CD4-positive, alpha-beta T cell treated with Interleukin-4 for 4 hours (primary cell): ENCODE results near the gene WDR91.
"Not testable (repeated sequence)": the region's sequence is repeated elsewhere in the genome, so short reads cannot be mapped to it uniquely, and the experiment has no call there.

ENCODE experiments used
- DNase-seq: peaks from one replicate; pipeline ENCODE4 v3.0.0-alpha.2; 2020

Gene WDR91

DNA sequence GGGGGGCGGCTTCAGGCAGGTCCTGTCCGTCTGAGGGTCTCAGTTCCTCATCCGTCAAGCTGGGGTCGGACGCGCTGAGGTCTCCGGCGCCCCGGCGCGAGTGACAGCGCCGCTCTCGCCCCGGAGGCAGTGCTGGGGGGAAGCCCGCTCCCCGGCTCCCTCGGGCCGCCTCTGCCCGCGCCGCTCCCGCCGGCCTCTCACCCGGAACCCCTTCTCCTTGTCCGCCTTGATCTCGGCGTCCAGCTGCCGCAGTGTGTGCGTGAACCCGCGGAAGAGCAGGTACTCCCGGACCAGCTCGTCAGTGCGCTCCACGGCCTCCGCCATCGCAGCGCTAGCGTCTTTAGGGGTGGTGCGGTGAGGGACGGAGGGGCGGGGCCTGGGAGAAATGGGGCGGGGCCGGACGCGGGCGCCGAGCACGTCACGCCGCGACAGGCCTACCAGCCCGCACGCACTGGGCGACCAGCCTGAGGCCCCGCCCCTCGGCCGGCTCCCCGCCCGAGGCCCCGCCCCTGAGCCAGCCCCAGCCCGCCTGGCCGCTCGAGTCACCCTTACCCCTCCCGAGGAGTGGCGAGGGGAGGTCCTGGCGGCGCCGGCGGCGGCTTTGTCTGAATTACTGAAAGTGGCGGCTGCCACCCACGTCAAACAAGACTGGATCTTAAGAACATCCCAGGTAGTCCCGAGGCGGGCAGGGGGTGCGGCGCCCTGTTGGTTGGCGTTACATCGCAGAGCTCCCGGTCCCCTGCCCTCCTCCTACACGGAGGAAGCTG is at the start of gene WDR91:
TSS of gene WDR91 (minus strand) at position 348 of the 767 bp plus-strand sequence. CDS start at position 324, 24 bp downstream.
- peak; percentile 95 for DNase-seq

DNA sequence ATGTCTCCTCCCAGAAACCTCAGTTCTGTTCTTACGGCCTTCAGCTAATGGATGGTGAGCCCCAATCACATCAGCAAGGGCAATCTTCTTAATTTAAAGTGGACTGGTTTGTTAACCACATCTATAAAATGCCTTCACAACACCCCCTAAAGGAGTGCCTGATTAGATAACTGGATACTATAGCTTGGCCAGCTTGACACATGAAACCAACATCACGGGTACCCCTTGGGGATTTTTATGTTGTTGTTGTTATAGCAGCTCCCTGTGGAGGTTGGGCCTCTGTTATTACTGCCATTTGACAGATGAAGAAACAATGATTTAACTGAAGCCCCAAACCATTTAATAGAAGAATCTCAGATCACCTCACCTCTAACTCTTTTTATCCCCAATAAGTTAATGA is 49.1 kb upstream of the WDR91 start:
- DNase-seq = no peak

GRCh38 chr7:135259702-135260101 is 48.4 kb upstream of the WDR91 start:
- DNase-seq = no peak

DNA sequence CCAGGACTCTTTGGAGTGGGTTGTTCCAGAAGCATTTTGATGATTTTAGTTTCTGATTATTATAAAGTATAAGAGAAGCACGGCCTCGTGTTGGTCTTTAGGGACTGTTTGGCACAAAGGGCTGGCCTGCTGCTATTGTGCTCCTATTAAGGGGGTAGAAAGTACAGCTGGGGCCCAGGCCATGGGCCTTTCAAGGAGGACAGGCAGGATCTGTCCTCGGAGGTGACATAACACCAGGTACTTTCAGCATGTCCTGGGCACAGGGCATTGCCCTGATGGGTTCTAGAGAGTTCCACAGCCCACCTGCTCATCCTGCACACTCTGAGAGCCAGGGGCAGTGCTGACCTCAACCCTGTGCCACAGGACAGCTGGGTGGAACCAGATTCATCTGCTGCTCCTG is 47.3 kb upstream of the WDR91 start:
- DNase-seq = no peak

- no peak for DNase-seq
These were observed 46.5 kb upstream of the WDR91 start for GRCh38 chr7:135257790-135258189.

GRCh38 chr7:135253851-135254771 is 42.8 kb upstream of the WDR91 start:
- peak; percentile 3 for DNase-seq

- DNase-seq = no peak
These were observed 40.4 kb upstream of the WDR91 start for GRCh38 chr7:135251496-135252391.

DNA sequence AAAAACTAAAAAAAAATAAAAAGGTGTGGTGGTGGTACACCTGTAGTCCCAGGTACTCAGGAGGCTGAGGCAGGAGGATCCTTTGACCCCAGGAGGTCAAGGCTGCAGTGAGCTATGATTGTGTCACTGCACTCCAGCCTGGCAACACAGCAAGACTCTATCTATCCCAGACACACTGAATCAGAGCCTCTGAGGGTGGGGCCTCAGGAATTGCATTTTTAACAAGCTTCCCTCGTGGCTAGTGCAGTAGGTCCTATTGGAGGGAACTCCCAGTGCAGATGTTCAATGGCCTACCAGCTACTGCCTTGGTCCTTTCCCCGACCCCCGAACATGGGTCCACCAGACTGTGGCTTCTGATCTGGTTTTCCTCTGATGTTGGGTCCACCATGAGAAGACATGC is 37.2 kb upstream of the WDR91 start:
- no peak for DNase-seq

DNA sequence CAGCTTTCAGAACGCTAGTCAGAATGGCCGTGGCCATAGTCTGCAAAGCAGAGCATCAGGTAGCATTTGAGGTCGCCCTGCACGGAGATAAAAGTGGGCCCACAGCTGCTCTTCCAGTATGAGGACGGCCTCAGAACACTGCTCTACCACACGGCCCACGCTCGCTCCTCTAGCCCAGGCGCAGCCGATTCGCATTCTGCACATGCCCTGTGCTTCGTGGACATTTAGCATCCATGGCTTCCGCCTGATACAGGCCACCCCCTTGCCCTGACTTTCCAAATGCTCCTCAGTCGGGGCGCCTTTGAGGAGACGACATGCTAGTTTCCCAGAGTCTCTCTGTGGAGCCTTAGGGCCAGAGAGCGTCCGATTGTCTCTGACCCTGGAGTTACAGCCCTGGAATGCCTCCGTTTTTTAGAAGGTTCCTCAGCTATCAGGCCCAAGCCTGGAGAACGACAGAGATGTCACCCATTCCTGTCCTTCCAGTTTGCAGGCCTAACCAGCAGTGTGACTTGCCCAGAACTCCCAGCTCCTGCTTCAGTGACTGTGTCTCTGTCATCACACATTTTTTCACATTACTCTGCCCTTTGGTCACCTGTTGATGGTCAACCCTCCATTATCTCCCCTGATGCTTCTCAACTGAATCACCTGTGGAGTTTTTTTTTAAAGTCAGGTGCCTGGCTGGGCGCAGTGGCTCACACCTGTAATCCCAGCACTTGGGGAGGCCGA is 36.6 kb upstream of the WDR91 start:
- no peak for DNase-seq

GRCh38 chr7:135246191-135246825 is 35.0 kb upstream of the WDR91 start:
- no peak for DNase-seq

DNA sequence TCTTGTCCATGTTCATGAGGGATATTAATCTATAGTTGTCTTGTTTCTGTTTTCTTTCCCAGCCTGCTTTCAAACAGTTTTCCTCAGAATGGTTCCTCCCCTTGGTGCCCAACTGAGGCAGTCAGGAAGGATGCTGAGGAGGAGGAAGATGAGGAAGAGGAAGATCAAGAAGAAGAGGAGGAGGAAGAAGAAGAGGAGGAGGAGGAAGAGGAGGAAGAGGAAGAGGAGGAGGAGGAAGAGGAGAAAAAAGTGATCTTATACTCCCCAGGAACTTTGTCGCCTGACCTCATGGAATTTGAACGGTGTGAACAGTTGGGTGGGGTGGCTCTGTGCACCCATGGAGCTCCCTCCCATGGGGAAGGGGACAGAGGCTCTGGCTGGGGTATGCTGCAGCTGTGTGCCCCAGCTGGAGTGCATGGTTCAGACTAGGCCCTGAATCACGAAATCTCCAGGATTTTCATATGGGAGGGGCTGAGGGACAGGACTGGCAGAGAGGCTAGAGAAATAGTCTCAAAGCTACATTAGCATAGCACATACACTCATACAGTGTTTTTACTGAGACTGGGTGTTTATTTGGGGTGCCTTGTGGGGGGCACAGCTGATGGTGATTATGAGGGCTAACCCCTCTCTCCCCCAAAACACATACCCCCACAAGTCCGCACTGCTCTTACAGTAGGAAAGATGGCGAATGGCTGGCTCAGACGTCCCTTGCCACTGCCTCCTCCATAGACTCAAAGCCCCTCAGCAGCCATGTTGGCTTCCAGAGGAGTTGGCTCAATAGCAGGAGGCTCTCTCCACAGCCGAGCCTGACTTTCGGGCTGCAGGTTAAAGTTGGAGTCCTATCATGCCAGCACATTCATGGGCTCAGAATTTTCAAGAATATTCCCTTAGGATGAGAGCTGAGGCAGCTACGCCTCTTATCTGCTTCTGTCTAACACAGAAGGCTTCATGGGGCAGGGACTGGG is 34.2 kb upstream of the WDR91 start:
- no peak for DNase-seq

- DNase-seq = no peak
These were observed 30.9 kb upstream of the WDR91 start for GRCh38 chr7:135242096-135242684.

DNA sequence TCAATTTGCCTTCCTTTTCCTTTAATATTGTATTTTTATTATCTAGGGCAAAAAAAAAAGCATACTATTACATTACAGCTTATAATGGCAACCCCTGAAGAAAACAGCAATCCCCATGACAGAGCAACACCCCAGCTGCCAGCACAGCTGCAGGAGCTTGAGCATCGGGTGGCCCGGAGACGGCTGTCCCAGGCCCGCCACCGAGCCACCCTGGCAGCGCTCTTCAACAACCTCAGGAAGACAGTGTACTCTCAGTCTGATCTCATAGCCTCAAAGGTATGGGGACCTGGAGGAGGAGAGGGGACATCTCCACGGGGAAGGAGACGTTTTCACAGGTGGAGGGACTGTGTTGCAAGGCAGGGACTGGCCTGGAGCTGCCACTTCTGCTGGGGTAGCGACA is 29.1 kb upstream of the WDR91 start:
- no peak for DNase-seq

- no peak for DNase-seq
These were observed 27.9 kb upstream of the WDR91 start for GRCh38 chr7:135239263-135239662.

GRCh38 chr7:135238112-135238744 is 26.9 kb upstream of the WDR91 start:
- no peak for DNase-seq

- DNase-seq = no peak
These were observed 25.4 kb upstream of the WDR91 start for GRCh38 chr7:135236727-135237126.

DNA sequence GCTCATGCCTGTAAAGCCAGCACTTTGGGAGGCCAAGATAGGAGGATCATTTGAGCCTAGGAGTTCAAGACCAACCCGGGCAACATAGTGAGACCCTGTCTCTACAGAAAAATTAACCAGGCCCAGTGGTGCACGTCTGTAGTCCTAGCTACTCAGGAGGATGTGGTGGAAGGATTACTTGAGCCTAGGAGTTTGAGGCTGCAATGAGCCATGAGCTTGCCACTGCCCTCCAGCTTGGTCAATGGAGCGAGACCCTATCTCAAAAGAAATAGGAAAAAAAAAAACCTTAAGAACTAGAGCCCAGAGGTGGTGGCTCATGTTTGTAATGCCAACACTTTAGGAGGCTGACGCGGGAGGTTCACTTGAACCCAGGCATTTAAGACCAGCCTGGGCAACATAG is 24.5 kb upstream of the WDR91 start:
- DNase-seq = no peak

GRCh38 chr7:135234727-135235126 is 23.4 kb upstream of the WDR91 start:
- no peak for DNase-seq

- DNase-seq = not testable (repeated sequence)
These were observed 22.8 kb upstream of the WDR91 start for GRCh38 chr7:135234095-135234494.

GRCh38 chr7:135233570-135233969 is 22.2 kb upstream of the WDR91 start, which contains the start of gene STRA8:
TSS of gene STRA8 (plus strand) at chr7:135233838. CDS start at chr7:135240525, 6,687 bp downstream.
- no peak for DNase-seq
